Neuronal stem cell (in vitro differentiated cells): Measurements from ENCODE around the gene KREMEN1.

Experiments used
- DNase-seq: peaks from one replicate; pipeline ENCODE4 v3.0.0-alpha.2; 2013; ENCODE audit warnings: low spot score
- H2AFZ ChIP-seq: one replicate; pipeline ENCODE4 v1.6.1; 2013; ENCODE audit warnings: mild to moderate bottlenecking, low read length, inconsistent platforms
- H2AK5ac ChIP-seq: 2 replicates; pipeline ENCODE4 v1.6.1; 2013; ENCODE audit warnings: low read depth, mild to moderate bottlenecking, inconsistent platforms, low read length, moderate library complexity, mixed read lengths
- H2BK120ac ChIP-seq: 2 replicates; pipeline ENCODE4 v1.6.1; 2013; ENCODE audit warnings: low read depth, mild to moderate bottlenecking, inconsistent platforms, low read length, moderate library complexity, mixed read lengths
- H2BK12ac ChIP-seq: one replicate; pipeline ENCODE4 v1.6.1; 2013; ENCODE audit warnings: low read length, inconsistent platforms
- H2BK15ac ChIP-seq: 2 replicates; pipeline ENCODE4 v1.6.1; 2013; ENCODE audit warnings: mild to moderate bottlenecking, low read length, inconsistent platforms, mixed read lengths
- H2BK5ac ChIP-seq: one replicate; pipeline ENCODE4 v1.6.1; 2013; ENCODE audit warnings: inconsistent platforms, mild to moderate bottlenecking, low read length, moderate library complexity
- H3K14ac ChIP-seq: one replicate; pipeline ENCODE4 v1.6.1; 2013; ENCODE audit warnings: low read length, inconsistent platforms
- H3K18ac ChIP-seq: 2 replicates; pipeline ENCODE4 v1.6.1; 2013; ENCODE audit warnings: low read length, inconsistent platforms
- H3K23ac ChIP-seq: 2 replicates; pipeline ENCODE4 v1.6.1; 2013; ENCODE audit warnings: low read depth, mild to moderate bottlenecking, mixed read lengths, low read length, inconsistent platforms; ENCODE audit not compliant: poor library complexity
- H3K27ac ChIP-seq: replicated peaks from 3 replicates; pipeline ENCODE4 v1.5.1; 2013; ENCODE audit warnings: low read length, inconsistent platforms
- H3K27me3 ChIP-seq, 3 experiments: 2 replicates each; pipeline ENCODE4 v1.6.1; 2013; ENCODE audit warnings: low read length in 3 of 3, mild to moderate bottlenecking in 2 of 3, inconsistent platforms in 1 of 3, low read depth in 1 of 3, mixed read lengths in 1 of 3, moderate library complexity in 1 of 3; ENCODE audit not compliant: control insufficient read depth in 3 of 3, insufficient read depth in 3 of 3
- H3K36me3 ChIP-seq, 2 donors: replicated peaks in 1 of 2; 2 replicates each; pipeline ENCODE4 v1.6.1; 2013; ENCODE audit warnings: low read length in 2 of 2; ENCODE audit not compliant: control insufficient read depth in 2 of 2, insufficient read depth in 2 of 2
- H3K4ac ChIP-seq: 2 replicates; pipeline ENCODE4 v1.6.1; 2013; ENCODE audit warnings: inconsistent platforms, mild to moderate bottlenecking, low read length, moderate library complexity
- H3K4me1 ChIP-seq, 2 donors: 1 replicate in 1 of 2; 2 replicates in 1 of 2; pipeline ENCODE4 v1.6.1; 2013; ENCODE audit warnings: low read length in 2 of 2, low read depth in 1 of 2; ENCODE audit not compliant: control insufficient read depth in 2 of 2, insufficient read depth in 1 of 2
- H3K4me2 ChIP-seq: one replicate; pipeline ENCODE4 v1.6.1; 2013; ENCODE audit warnings: mild to moderate bottlenecking, low read length, inconsistent platforms; ENCODE audit not compliant: insufficient read depth, poor library complexity, severe bottlenecking
- H3K4me3 ChIP-seq, 2 donors: 2 replicates each; pipeline ENCODE4 v1.5.1; 2013; ENCODE audit warnings: low read length in 2 of 2, mild to moderate bottlenecking in 2 of 2, inconsistent platforms in 1 of 2, moderate library complexity in 1 of 2
- H3K79me1 ChIP-seq: one replicate; pipeline ENCODE4 v1.6.1; 2013; ENCODE audit warnings: low read depth, mild to moderate bottlenecking, inconsistent platforms, low read length, moderate library complexity
- H3K9ac ChIP-seq: one replicate; pipeline ENCODE4 v1.6.1; 2013; ENCODE audit warnings: mild to moderate bottlenecking, low read depth, low read length, inconsistent platforms; ENCODE audit not compliant: poor library complexity
- H3K9me3 ChIP-seq, 2 donors: replicated peaks in 1 of 2; 2 replicates each; pipeline versions ENCODE3 to v1.6.1; 2013; ENCODE audit warnings: low read length in 2 of 2, mild to moderate bottlenecking in 2 of 2, inconsistent platforms in 1 of 2, low read depth in 1 of 2, mixed read lengths in 1 of 2, moderate library complexity in 1 of 2; ENCODE audit not compliant: control insufficient read depth in 2 of 2, insufficient read depth in 1 of 2
- H4K8ac ChIP-seq: one replicate; pipeline ENCODE4 v1.6.1; 2013; ENCODE audit warnings: low read depth, mild to moderate bottlenecking, inconsistent platforms, low read length, moderate library complexity
- H4K91ac ChIP-seq: one replicate; pipeline ENCODE4 v1.6.1; 2013; ENCODE audit warnings: low read length, low read depth, mild to moderate bottlenecking, inconsistent platforms; ENCODE audit not compliant: poor library complexity
- WGBS, 2 donors: extraction: QIAGEN DNeasy Blood & Tissue Kit; methylation state at CpG; one replicate each; pipeline ENCODE4 v1.1.7; 2013; ENCODE audit warnings: missing lambda C conversion rate in 2 of 2, mixed read lengths in 1 of 2; ENCODE audit not compliant: insufficient read length in 2 of 2, insufficient replicate concordance in 1 of 2; ENCODE audit errors: extremely low coverage in 2 of 2; 5-methylcytosine and 5-hydroxymethylcytosine counted together

The KREMEN1 gene

GRCh38 chr22:29166180-29166579, 93.3 kb downstream of the KREMEN1 start:
- no peak overlapping the region for H4K8ac ChIP-seq
- no peak for DNase-seq
- no peak overlapping the region for H2BK12ac ChIP-seq
- H2BK120ac ChIP-seq, result no peak overlapping the region
- no peak overlapping the region for H2AFZ ChIP-seq
- H3K23ac ChIP-seq, result no peak overlapping the region
- H3K4me3 ChIP-seq, result no peak overlapping the region
- H3K36me3 ChIP-seq, result no peaks in the 10 kb centered on the region
- peaks cover 0 to 2% (median 2%) of the 10 kb centered on the region in 3 experiments for H3K27me3 ChIP-seq
- no peaks in the 10 kb centered on the region for H3K9me3 ChIP-seq
- H4K91ac ChIP-seq, result no peak overlapping the region
- no peak overlapping the region for H2AK5ac ChIP-seq
- no peak overlapping the region for H3K9ac ChIP-seq
- H3K4ac ChIP-seq, result no peak overlapping the region
- no peak overlapping the region for H3K4me2 ChIP-seq
- no peak overlapping the region for H3K27ac ChIP-seq
- WGBS, 2 donors, result no CpG with 5 or more reads among the region's 6 CpGs
- peaks cover 0 to 1% of the 10 kb centered on the region in 2 donors for H3K4me1 ChIP-seq
- no peaks in the 10 kb centered on the region for H3K79me1 ChIP-seq
- no peak overlapping the region for H3K18ac ChIP-seq
- H2BK15ac ChIP-seq, result no peak overlapping the region
- H2BK5ac ChIP-seq, result no peak overlapping the region
- H3K14ac ChIP-seq, result no peak overlapping the region

GRCh38 chr22:29167032-29167911, 94.4 kb downstream of the KREMEN1 start:
- Histone ChIP-seq H2BK5ac (no peak overlapping the region), H3K4me2 (no peak overlapping the region), H3K27me3 (peaks cover 0 to 2% (median 2%) of the 10 kb centered on the region in 3 experiments), H3K18ac (no peak overlapping the region), H3K36me3 (no peaks in the 10 kb centered on the region), H3K9me3 (peaks cover 0 to 2% of the 10 kb centered on the region in 2 donors), H3K4ac (no peak overlapping the region), H3K14ac (no peak overlapping the region), H2BK15ac (no peak overlapping the region), H3K9ac (no peak overlapping the region), H2AFZ (no peak overlapping the region), H3K23ac (no peak overlapping the region), H3K27ac (no peak overlapping the region), H3K79me1 (no peaks in the 10 kb centered on the region), H4K8ac (no peak overlapping the region), H2BK12ac (no peak overlapping the region), H4K91ac (no peak overlapping the region), H3K4me3 (no peak overlapping the region), H3K4me1 (peaks cover 0 to 1% of the 10 kb centered on the region in 2 donors), H2AK5ac (no peak overlapping the region), H2BK120ac (no peak overlapping the region)
- no CpG with 5 or more reads among the region's 22 CpGs for WGBS, 2 donors
- no peak for DNase-seq

- no peaks in the 10 kb centered on the region for H3K36me3 ChIP-seq
- no peak overlapping the region for H2AFZ ChIP-seq
- WGBS, 2 donors, result no CpG with 5 or more reads among the region's 10 CpGs
- H3K27ac ChIP-seq, result no peak overlapping the region
- H3K27me3 ChIP-seq, result peaks cover 0 to 2% (median 0%) of the 10 kb centered on the region in 3 experiments
- H3K18ac ChIP-seq, result peak overlapping the region; percentile 63
- no peak overlapping the region for H3K4ac ChIP-seq
- H3K9me3 ChIP-seq, result peaks cover under 1 to 13% of the 10 kb centered on the region in 2 donors
- H2BK15ac ChIP-seq, result no peak overlapping the region
- H3K14ac ChIP-seq, result no peak overlapping the region
- H4K91ac ChIP-seq, result no peak overlapping the region
- H3K4me3 ChIP-seq, result no peak overlapping the region
- no peak overlapping the region for H2AK5ac ChIP-seq
- no peak overlapping the region for H2BK12ac ChIP-seq
- H3K23ac ChIP-seq, result no peak overlapping the region
- H4K8ac ChIP-seq, result no peak overlapping the region
- no peak overlapping the region for H3K4me2 ChIP-seq
- peaks cover 0 to 3% of the 10 kb centered on the region in 2 donors for H3K4me1 ChIP-seq
- no peaks in the 10 kb centered on the region for H3K79me1 ChIP-seq
- H2BK120ac ChIP-seq, result no peak overlapping the region
- DNase-seq, result no peak
- H2BK5ac ChIP-seq, result no peak overlapping the region
- no peak overlapping the region for H3K9ac ChIP-seq
Observed at GRCh38 chr22:29171721-29172120, 98.9 kb downstream of the KREMEN1 start.

- no peak overlapping the region for H4K91ac ChIP-seq
- no peak overlapping the region for H3K4me2 ChIP-seq
- no peak overlapping the region for H2BK5ac ChIP-seq
- H3K27me3 ChIP-seq, result peaks cover 0 to 2% (median 0%) of the 10 kb centered on the region in 3 experiments
- no peaks in the 10 kb centered on the region for H3K36me3 ChIP-seq
- no peak overlapping the region for H2BK15ac ChIP-seq
- no peaks in the 10 kb centered on the region for H3K79me1 ChIP-seq
- H3K18ac ChIP-seq, result no peak overlapping the region
- no peak overlapping the region for H2AFZ ChIP-seq
- H3K4ac ChIP-seq, result no peak overlapping the region
- H3K27ac ChIP-seq, result no peak overlapping the region
- no peak overlapping the region for H3K4me3 ChIP-seq
- H3K23ac ChIP-seq, result no peak overlapping the region
- H3K9me3 ChIP-seq, result peaks cover 2 to 13% of the 10 kb centered on the region in 2 donors
- no peak overlapping the region for H2BK120ac ChIP-seq
- H4K8ac ChIP-seq, result no peak overlapping the region
- H3K4me1 ChIP-seq, result peaks cover 0 to 3% of the 10 kb centered on the region in 2 donors
- no peak overlapping the region for H3K14ac ChIP-seq
- DNase-seq, result no peak
- H3K9ac ChIP-seq, result no peak overlapping the region
- no peak overlapping the region for H2AK5ac ChIP-seq
- WGBS, 2 donors, result no CpG with 5 or more reads among the region's 6 CpGs
- H2BK12ac ChIP-seq, result no peak overlapping the region
Observed at GRCh38 chr22:29172216-29172615, 99.4 kb downstream of the KREMEN1 start.
